HG03135 (cell line): ENCODE results near the gene TRIM54.
A peak's percentile ranks its signal among the peaks of the same experiment; 100 is the strongest.
"Not testable (repeated sequence)": the region's sequence is repeated elsewhere in the genome, so short reads cannot be mapped to it uniquely, and the experiment has no call there.

Experiments used
- ATAC-seq: cut with Tn5 transposase; IDR thresholded peaks from one replicate; pipeline ENCODE4 v1.9.1; 2021; ENCODE audit warnings: mild to moderate bottlenecking, moderate library complexity; ENCODE audit not compliant: unreplicated experiment

TRIM54 gene

GRCh38 chr2:27309651-27310050, 27.4 kb downstream of the TRIM54 start:
- ATAC-seq = no peak

- no peak for ATAC-seq
Measured at GRCh38 chr2:27312152-27312551, 29.9 kb downstream of the TRIM54 start.

- no peak for ATAC-seq
Measured at GRCh38 chr2:27313882-27314645, 31.8 kb downstream of the TRIM54 start.

GRCh38 chr2:27314709-27315108, 32.5 kb downstream of the TRIM54 start:
- no peak for ATAC-seq

DNA sequence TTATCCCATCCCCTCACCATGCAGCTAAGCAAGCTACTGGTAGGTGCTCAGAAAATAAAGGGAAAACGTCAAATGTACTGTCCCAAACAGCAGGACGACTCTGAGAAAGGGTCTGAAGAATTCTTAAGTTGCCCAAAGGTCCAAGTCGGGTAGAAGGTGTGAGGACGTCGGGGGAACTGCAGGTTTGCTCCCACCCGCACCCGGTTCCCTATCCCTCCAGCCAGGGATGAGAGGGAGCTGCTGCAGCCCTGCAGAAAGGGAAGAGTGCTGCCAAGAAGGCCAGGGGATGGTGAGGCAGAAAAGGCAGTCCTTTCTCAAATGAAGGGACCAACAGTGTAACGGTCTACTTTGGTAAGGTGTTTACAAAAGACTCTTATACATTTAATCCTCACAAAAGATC, 32.9 kb downstream of the TRIM54 start:
- ATAC-seq = no peak

DNA sequence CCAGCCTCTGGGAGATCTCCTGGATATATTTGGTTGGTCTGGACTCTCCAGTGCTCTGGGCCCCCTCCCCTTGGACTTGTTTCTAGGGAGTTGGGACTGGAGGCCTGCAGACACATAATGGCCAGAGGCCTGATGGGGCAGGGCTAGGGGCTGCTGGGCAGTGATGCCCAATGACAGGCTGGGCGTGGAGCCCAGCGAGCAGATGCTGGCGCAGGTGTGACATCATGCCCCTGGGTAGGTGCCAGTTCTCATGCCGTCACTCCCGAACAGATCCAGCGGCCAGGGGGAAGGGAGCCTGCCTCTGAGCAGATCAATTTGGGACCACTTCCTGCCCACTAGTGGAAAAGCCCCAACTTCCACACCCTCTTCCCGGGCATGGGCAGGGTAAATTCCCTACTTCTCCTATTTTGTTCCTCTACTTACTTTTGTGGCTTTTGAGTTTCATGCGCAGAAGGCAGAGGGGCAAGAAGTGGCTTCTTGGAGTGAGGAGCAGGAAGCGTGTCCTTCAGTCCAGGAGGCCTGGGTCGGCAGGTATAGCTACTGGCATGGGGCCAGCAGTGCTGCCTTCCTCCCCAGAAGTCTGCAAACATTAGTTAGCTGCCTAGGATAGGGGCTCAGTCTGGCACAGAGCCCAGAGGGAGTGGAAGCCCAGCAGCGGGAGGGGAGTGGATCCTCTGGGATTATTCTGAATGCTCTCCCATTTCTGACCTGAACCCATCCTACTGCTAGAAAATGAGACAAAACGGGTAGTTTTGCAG, 34.6 kb downstream of the TRIM54 start:
- ATAC-seq = no peak

DNA sequence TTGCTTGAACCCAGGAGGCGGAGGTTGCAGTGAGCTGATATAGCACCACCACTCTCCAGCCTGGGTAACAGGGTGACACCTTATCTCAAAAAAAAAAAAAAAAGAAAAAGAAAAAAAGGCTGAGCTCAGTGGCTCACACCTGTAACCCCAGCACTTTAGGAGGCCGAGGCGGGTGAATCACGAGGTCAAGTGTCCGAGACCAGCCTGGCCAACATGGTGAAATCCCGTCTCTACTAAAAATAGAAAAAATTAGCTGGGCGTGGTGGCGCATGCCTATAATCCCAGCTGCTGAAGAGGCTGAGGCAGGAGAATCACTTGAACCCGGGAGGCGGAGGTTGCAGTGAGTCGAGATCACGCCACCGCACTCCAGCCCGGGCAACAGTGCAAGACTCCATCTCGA, 37.6 kb downstream of the TRIM54 start:
- not testable (repeated sequence) for ATAC-seq

- no peak for ATAC-seq
Measured at GRCh38 chr2:27320958-27321543, 38.8 kb downstream of the TRIM54 start.

DNA sequence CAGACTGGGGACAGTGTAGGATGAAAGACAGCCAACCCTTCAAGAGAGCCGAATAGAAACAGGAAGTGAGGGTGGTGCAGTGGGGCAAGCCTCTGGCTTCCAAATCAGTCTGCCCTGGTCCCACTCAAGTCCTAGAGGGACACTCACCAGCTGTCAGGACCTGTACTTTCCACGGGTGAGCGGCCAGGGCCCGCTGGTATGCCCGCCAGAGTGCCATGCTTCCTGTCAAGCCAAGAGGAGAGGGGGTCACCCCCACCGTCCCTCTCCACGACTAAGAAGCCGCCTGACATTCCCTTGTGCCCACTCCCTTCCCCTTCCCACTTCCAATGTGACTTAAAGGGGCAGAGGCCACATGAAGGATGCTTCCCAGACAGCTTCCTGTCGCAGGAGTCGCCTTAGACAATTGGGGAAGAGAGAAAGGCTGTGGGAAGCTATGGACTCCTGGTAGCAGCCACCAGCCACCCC, 40.1 kb downstream of the TRIM54 start:
- peak; percentile 20 for ATAC-seq

DNA sequence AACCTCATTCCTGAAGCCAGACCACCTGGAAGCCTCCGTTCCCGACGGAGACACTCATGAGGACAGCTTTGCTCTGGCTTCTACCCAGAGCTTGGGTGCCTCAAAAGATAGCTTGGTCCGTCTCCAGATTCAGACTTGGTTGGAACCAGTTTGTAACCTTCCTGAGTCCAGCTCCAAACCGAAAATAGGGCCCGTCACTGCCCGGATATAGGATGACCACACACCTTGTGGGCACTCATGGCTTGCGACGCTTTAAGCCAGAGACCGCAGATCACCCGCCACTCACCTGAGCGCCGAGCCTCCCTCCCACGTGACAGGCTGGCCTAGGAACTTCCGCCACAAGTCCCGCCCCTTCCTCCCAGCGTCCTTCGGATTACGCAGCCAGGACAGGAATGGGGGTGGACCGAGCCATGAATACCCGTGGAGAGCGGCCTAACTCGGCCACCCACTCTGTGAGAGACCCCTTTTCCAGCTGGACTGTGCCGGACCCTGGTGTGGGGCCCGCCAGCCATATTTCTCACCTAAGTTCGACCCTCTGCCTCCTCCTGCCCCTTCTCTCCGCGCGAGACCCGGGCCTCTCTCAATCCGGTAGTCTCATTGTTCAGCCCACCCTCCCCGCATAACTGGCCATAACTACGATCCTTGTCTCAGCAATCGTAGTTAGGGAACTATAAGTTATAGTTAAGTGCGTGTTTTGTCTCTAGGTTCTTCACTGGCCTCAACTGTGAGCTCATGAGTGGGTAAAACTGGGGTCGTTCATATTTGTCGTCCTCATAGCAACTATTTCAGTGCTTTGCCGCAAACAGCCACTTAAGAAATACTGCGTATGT, 40.8 kb downstream of the TRIM54 start, which contains the start of gene MPV17:
TSS of gene MPV17 (minus strand) at position 332 of the 830 bp plus-strand sequence. CDS start 580 bp downstream, outside the sequence.
- peak; percentile 79 for ATAC-seq

DNA sequence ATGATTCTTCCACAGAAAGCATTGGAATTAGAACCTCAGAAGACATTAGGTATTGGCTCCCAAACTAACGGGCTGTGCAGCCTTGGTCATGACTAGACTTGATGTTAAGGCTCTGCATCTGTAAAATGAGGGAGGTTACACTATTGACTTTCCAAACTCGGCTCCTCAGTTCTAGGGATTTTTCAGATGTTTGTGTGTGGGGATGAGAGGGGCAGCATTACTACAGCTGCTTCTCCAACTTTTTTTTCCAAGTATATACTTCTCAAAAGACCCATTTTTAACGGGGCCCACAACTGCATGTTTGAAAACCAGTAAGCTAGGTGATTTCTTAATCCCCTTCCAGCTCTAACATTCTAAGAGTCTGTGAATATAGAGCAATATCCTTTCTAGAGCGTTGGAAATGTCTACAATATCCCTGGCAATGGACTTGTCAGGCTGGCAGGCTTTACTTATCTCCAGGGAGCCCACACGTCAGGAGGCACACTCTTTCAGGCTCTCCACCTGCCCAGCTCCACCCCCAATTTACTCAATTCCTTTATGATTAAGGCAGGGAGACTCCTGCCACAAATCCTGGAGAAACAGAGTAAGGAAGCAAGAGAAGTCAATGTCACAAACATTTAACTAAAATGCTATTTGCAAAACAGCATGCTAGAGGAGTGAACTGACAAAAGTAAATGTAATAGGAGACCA, 41.5 kb downstream of the TRIM54 start:
- no peak for ATAC-seq

DNA sequence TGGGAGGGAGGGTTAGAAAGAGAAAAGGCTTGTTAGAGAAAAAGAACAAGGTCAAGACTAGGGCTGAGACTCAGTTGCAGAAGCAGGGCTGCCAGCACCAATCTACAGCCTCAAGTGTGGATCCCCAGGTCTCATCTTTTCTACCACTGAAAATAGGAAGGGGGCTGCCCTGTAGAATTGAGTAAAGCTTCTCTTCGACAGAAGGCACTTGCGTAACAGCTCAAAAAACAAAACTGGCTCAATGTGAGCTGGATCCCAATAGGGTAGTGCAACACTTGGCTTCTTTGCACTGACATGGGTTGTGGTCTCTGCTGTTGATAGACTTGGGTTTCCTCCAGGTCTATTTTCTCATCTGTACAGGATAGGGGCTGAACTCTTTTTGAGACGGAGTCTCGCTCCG, 42.5 kb downstream of the TRIM54 start:
- ATAC-seq = no peak

- ATAC-seq = no peak
Measured at GRCh38 chr2:27335311-27335710, 53.1 kb downstream of the TRIM54 start.

DNA sequence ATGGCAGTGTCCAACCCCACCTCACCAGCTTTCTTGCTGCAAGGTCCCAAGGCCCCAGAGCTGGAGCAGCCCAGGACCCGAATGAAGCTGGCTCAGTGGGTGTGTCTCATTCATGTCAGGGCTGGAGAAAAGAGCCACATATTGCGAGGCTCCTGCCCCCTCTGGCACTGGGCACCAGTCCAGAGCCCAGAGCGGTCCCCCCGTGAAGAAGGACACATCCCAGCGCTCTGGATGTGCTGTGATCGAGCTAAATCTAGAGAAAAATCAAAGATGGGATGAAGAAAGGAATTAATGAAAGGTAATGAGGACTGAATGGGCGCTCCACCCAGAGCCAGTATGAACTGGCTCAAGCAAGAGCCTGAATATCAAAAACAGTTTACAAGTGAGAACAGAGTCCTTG, 53.9 kb downstream of the TRIM54 start:
- no peak for ATAC-seq

DNA sequence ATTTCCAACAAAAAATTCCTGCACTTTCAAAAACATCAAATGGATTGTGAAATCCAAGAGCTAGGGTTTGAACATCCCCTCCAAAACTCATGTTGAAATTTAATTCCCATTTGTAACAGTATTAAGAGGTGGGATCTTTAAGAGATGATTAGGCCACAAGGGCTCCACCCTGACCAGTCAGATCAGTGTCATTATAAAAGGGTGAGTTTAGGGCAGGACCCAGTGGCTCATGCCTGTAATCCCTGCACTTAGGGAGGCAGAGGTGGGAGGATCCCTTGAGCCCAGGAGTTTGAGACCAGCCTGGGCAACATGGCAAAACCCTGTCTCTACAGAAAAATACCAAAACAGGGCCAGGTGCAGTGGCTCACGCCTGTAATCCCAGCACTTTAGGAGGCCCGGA, 65.4 kb downstream of the TRIM54 start:
- ATAC-seq = no peak

DNA sequence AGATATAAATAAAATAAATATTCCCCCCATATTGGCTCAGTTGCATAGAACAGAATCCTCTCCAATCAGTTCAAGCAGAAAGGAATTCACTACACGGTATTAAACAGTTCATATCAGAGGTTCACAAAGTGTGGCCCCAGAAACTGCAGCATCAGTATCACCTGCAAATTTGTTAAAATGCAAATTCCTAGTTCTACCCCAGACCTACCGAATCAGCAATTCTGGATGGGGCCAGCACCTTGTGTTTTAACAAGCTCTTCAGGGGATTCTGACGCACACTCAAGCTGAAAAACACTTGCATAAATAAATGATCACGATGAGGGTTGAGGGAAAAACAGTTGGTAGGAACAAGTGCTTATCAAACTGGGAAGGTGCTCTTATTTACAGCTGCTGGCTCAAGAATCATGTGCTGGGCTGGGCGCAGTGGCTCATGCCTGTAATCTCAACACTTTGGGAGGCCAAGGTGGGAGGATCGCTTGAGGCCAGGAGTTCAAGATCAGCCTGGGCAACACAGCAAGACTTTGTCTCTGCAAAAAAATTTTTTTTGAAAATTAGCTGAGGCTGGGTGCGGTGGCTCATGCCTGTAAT, 68.0 kb downstream of the TRIM54 start:
- no peak for ATAC-seq

- ATAC-seq = no peak
Measured at GRCh38 chr2:27351802-27352598, 69.8 kb downstream of the TRIM54 start.

DNA sequence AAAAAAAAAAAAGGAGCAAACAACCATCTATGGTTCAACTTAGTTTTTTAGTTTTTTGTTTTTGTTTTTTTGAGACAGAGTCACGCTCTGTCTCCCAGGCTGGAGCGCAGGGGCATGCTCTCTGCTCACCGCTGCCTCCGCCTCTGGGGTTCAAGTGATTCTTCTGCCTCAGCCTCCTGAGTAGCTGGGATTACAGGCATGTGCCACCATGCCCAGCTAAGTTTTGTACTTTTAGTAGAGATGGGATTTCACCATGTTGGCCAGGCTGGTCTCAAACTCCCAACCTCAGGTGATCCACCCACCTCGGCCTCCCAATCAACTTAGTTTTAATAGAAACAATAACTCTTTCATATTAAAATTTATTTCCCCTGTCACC, 71.1 kb downstream of the TRIM54 start:
- ATAC-seq = not testable (repeated sequence)
